Endothelial cell (in vitro differentiated cells): ENCODE data around the gene LRCH1. TPM values are rescaled to one million over a fixed set of nuclear protein-coding genes. Genes with fewer than 3 reads are reported as not detected.

Experiments used
- DNase-seq: peaks from one replicate; pipeline ENCODE4 v3.0.0; 2021; ENCODE audit warnings: low spot score
- H3K27ac Mint-ChIP-seq: one replicate; pipeline ENCODE4 v1.8.0; 2021; ENCODE audit warnings: mixed read lengths, inconsistent platforms; ENCODE audit not compliant: unreplicated experiment
- H3K27me3 Mint-ChIP-seq: one replicate; pipeline ENCODE4 v1.8.0; 2021; ENCODE audit warnings: mild to moderate bottlenecking, moderate library complexity, mixed read lengths, inconsistent platforms; ENCODE audit not compliant: unreplicated experiment
- H3K36me3 Mint-ChIP-seq: one replicate; pipeline ENCODE4 v1.8.0; 2021; ENCODE audit warnings: mild to moderate bottlenecking, low read depth, mixed read lengths, inconsistent platforms; ENCODE audit not compliant: unreplicated experiment
- H3K4me1 Mint-ChIP-seq: one replicate; pipeline ENCODE4 v1.8.0; 2021; ENCODE audit warnings: mild to moderate bottlenecking, mixed read lengths, inconsistent platforms; ENCODE audit not compliant: unreplicated experiment
- H3K4me3 Mint-ChIP-seq: one replicate; pipeline ENCODE4 v1.8.0; 2021; ENCODE audit warnings: mild to moderate bottlenecking, mixed read lengths, inconsistent platforms; ENCODE audit not compliant: unreplicated experiment
- H3K9me3 Mint-ChIP-seq: one replicate; pipeline ENCODE4 v1.8.0; 2021; ENCODE audit warnings: mixed read lengths, inconsistent platforms; ENCODE audit not compliant: unreplicated experiment
- total RNA-seq: library from RNA; stranded (reverse); fragmentation: NEBNext Ultra II Directional; extraction: Animal tissue kit (Norgen Biotek cat#: 25700); gene quantifications from one replicate; pipeline ENCODE4 v1.2.1, GENCODE V29; 2021; ENCODE audit not compliant: unreplicated experiment
- TF ChIP-seq, protein P1 (sequence below): fragments of 200-600 bp; sonication (generic); IDR thresholded peaks from one replicate; pipeline ENCODE4 v1.5.0; 2021; ENCODE audit warnings: antibody characterized with exemption; ENCODE audit not compliant: unreplicated experiment

LRCH1 gene
- total RNA-seq, 1 donor from 2014 or later = 45.6 TPM

DNA sequence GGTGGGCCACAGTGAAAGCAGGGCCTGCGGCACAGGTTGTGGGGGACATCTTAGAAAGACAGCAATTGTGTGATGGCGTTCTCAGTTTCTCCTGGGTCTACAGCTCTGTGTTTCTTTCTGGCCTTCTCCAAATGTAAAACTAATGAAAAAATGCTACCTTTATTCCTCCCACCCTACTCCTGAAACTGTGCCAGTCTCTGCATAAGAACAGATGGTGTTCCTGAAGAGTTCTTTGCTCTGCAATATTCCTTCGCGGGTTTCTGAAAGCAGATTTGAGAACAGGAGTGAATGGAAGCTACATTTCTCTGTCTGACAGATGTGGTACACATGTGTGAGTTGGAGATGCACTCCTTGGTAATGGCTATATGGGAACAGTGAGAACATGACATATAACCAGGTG is 18.0 kb upstream of the LRCH1 start:
- Mint-ChIP-seq H3K4me1 (peaks cover 11% of the 10 kb centered on the region), H3K36me3 (no peaks in the 10 kb centered on the region), H3K27me3 (peaks cover 3% of the 10 kb centered on the region), H3K9me3 (no peaks in the 10 kb centered on the region), H3K4me3 (no peak overlapping the region), H3K27ac (no peak overlapping the region)
- DNase-seq = no peak
- TF ChIP-seq, protein P1, sequence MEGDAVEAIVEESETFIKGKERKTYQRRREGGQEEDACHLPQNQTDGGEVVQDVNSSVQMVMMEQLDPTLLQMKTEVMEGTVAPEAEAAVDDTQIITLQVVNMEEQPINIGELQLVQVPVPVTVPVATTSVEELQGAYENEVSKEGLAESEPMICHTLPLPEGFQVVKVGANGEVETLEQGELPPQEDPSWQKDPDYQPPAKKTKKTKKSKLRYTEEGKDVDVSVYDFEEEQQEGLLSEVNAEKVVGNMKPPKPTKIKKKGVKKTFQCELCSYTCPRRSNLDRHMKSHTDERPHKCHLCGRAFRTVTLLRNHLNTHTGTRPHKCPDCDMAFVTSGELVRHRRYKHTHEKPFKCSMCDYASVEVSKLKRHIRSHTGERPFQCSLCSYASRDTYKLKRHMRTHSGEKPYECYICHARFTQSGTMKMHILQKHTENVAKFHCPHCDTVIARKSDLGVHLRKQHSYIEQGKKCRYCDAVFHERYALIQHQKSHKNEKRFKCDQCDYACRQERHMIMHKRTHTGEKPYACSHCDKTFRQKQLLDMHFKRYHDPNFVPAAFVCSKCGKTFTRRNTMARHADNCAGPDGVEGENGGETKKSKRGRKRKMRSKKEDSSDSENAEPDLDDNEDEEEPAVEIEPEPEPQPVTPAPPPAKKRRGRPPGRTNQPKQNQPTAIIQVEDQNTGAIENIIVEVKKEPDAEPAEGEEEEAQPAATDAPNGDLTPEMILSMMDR = no peak

DNA sequence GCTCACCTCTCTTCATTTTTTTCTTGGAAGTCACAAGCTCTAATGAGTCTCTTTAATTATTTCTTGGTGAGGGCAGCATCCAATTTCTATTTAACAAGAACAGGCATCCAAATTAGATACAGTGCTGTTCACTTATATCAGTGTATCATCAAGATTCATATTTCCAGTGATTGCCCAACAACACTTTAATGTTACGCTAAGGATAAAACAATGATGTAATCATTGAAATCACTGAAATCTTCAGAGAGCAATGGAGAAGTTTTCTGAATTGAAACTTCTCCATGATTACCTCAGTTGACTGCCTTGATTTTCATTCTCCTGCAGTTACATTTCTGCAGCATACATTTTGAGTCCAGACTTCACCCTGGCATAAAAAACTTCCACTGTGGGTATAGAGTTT is 17.1 kb upstream of the LRCH1 start:
- no peaks in the 10 kb centered on the region for H3K9me3 Mint-ChIP-seq
- H3K4me3 Mint-ChIP-seq = no peak overlapping the region
- peaks cover 3% of the 10 kb centered on the region for H3K27me3 Mint-ChIP-seq
- TF ChIP-seq, protein P1 = no peak
- no peaks in the 10 kb centered on the region for H3K36me3 Mint-ChIP-seq
- DNase-seq = no peak
- no peak overlapping the region for H3K27ac Mint-ChIP-seq
- H3K4me1 Mint-ChIP-seq = peaks cover 10% of the 10 kb centered on the region

GRCh38 chr13:46536341-46536740 is 16.6 kb upstream of the LRCH1 start:
- Mint-ChIP-seq H3K36me3 (no peaks in the 10 kb centered on the region), H3K4me1 (peaks cover 8% of the 10 kb centered on the region), H3K4me3 (no peak overlapping the region), H3K27me3 (peaks cover 3% of the 10 kb centered on the region), H3K9me3 (no peaks in the 10 kb centered on the region), H3K27ac (no peak overlapping the region)
- no peak for DNase-seq
- TF ChIP-seq, protein P1 = no peak

DNA sequence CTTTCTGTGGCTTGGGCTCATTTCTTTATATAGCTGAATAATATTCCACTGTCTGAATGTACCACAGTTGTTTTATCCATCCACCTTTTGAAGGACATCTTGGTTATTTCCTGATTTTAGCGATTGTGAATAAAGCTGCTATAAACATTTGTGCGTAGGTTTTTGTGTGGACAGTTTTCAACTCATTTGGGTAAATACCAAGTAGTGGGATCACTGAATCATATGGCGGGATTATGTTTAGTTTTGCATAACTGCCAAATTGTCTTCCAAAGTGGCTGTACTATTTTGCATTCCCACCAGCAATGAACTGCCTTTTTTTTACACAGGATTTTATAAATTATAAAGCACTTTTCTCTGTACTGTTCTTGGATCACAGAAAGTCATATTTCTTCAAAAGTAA is 13.7 kb upstream of the LRCH1 start:
- Mint-ChIP-seq H3K27ac (no peak overlapping the region), H3K4me3 (no peak overlapping the region), H3K36me3 (no peaks in the 10 kb centered on the region), H3K4me1 (peaks cover 5% of the 10 kb centered on the region), H3K27me3 (peaks cover 3% of the 10 kb centered on the region), H3K9me3 (no peaks in the 10 kb centered on the region)
- DNase-seq = no peak
- TF ChIP-seq, protein P1 = no peak

DNA sequence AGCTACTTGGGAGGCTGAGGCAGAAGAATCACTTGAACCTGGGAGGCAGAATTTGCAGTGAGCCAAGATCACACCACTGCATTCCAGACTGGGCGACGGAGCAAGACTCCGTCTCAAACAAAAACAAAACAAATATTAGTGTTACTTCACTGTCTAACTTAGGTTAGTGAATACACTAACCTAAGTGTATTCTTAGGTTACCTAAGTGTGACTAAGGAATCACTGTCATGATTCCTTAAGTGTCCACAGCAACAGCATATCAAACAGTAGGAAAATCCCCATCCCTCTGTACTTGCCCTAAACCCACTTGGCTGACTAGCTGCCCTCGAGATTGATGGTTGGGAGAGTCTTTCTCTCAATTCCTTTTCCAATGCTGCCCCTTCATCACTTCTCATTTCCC is 11.8 kb upstream of the LRCH1 start:
- Mint-ChIP-seq H3K4me3 (no peak overlapping the region), H3K27me3 (peaks cover 3% of the 10 kb centered on the region), H3K9me3 (no peaks in the 10 kb centered on the region), H3K4me1 (peaks cover 5% of the 10 kb centered on the region), H3K36me3 (no peaks in the 10 kb centered on the region), H3K27ac (no peak overlapping the region)
- DNase-seq = no peak
- TF ChIP-seq, protein P1 = no peak
